ENCODE data around the gene OR2L3. TPM values are rescaled to one million over a fixed set of nuclear protein-coding genes. Genes with fewer than 3 reads are reported as not detected.

OR2L3 gene
- total RNA-seq, 1 experiment from 2014 or later = not detected

DNA sequence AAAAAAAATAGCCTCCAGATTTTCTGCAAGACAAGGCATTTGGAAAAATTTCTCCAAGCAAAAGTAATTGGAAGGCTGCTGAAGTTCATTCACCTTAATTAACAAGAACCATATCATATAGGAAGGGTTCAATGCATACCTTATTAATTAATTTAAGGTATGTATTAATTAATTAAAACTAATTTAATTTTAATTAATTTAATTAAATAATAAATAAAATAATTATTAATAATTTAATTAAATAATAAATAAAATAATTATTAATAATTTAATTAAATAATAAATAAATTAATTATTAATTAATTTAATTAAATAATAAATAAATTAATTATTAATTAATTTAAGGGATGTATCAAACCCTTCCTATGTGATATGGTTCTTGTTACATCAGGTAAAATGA is 56.2 kb downstream of the OR2L3 start:
- CTCF ChIA-PET = no interaction called here

GRCh38 chr1:248111157-248111556 is 64.5 kb downstream of the OR2L3 start:
- H3K27me3 ChIP-seq (replicated peaks; ENCODE audit: insufficient read depth, low read depth, low read length, poor library complexity) = no peaks in the 10 kb centered on the region
- POLR2A ChIA-PET (ENCODE audit: low non-redundant PET) = no interaction called here
- no peaks in the 10 kb centered on the region for H3K4me1 ChIP-seq (ENCODE audit: insufficient read depth, low read length, poor library complexity, severe bottlenecking)
- BruUV-seq (replicated peaks) = no TSS peak
- intact Hi-C loops (cut with micrococcal nuclease; ENCODE audit: unreplicated experiment) = no loop called here
- CTCF ChIA-PET = no interaction called here
- no peaks in the 10 kb centered on the region for H3K36me3 ChIP-seq (ENCODE audit: insufficient read depth, low read length, poor library complexity, severe bottlenecking)
- no peak overlapping the region for H3K4me3 ChIP-seq (ENCODE audit: low read depth, low read length, poor library complexity, severe bottlenecking)
- TF ChIP-seq EZH2 (IDR thresholded peaks at IDR 0.05; ENCODE audit: borderline replicate concordance, low read depth, low read length, poor library complexity, severe bottlenecking) = no peak
- TF ChIP-seq, protein P1, sequence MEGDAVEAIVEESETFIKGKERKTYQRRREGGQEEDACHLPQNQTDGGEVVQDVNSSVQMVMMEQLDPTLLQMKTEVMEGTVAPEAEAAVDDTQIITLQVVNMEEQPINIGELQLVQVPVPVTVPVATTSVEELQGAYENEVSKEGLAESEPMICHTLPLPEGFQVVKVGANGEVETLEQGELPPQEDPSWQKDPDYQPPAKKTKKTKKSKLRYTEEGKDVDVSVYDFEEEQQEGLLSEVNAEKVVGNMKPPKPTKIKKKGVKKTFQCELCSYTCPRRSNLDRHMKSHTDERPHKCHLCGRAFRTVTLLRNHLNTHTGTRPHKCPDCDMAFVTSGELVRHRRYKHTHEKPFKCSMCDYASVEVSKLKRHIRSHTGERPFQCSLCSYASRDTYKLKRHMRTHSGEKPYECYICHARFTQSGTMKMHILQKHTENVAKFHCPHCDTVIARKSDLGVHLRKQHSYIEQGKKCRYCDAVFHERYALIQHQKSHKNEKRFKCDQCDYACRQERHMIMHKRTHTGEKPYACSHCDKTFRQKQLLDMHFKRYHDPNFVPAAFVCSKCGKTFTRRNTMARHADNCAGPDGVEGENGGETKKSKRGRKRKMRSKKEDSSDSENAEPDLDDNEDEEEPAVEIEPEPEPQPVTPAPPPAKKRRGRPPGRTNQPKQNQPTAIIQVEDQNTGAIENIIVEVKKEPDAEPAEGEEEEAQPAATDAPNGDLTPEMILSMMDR (conservative IDR thresholded peaks at IDR 0.05; ENCODE audit: low read depth, low read length) = no peak
- H3K9me3 ChIP-seq (ENCODE audit: low read depth, low read length, poor library complexity, severe bottlenecking) = peaks cover 35% of the 10 kb centered on the region
- no peak for DNase-seq (ENCODE audit: low spot score)
- no peak overlapping the region for H3K27ac ChIP-seq (ENCODE audit: low read depth, low read length, poor library complexity, severe bottlenecking)

More for the DNA sequence above, 56.2 kb downstream of the OR2L3 start:
- Histone ChIP-seq H3K4me1 (ENCODE audit: insufficient read depth, low read length, poor library complexity, severe bottlenecking) (no peaks in the 10 kb centered on the region), H3K4me3 (ENCODE audit: low read depth, low read length, poor library complexity, severe bottlenecking) (no peak overlapping the region), H3K27ac (ENCODE audit: low read depth, low read length, poor library complexity, severe bottlenecking) (no peak overlapping the region), H3K27me3 (replicated peaks; ENCODE audit: insufficient read depth, low read depth, low read length, poor library complexity) (no peaks in the 10 kb centered on the region), H3K9me3 (ENCODE audit: low read depth, low read length, poor library complexity, severe bottlenecking) (peaks cover 8% of the 10 kb centered on the region), H3K36me3 (ENCODE audit: insufficient read depth, low read length, poor library complexity, severe bottlenecking) (no peaks in the 10 kb centered on the region)
- no peak for TF ChIP-seq EZH2 (IDR thresholded peaks at IDR 0.05; ENCODE audit: borderline replicate concordance, low read depth, low read length, poor library complexity, severe bottlenecking)
- DNase-seq (ENCODE audit: low spot score) = no peak
- intact Hi-C loops (cut with micrococcal nuclease; ENCODE audit: unreplicated experiment) = no loop called here
- no TSS peak for BruUV-seq (replicated peaks)
- POLR2A ChIA-PET (ENCODE audit: low non-redundant PET) = no interaction called here

Other genes starting within 250 kb of the OR2L3 start
- not detected in 2 replicates for gene OR14A16, start 222.7 kb upstream of the OR2L3 start, total RNA-seq (2021)
- not detected in 2 replicates for gene OR11L1, start 204.9 kb upstream of the OR2L3 start, total RNA-seq (2021)
- not detected in 2 replicates for gene TRIM58, start 189.6 kb upstream of the OR2L3 start, total RNA-seq (2021)
- not detected in 2 replicates for gene OR2W3, start 151.2 kb upstream of the OR2L3 start, total RNA-seq (2021)
- gene OR2T8, start 126.6 kb upstream of the OR2L3 start, total RNA-seq (2021) = not detected in 2 replicates
- not detected in 2 replicates for gene OR2AJ1, start 121.9 kb upstream of the OR2L3 start, total RNA-seq (2021)
- gene OR2L8, start 98.0 kb upstream of the OR2L3 start, total RNA-seq (2021) = not detected in 2 replicates
- gene OR2AK2, start 81.6 kb upstream of the OR2L3 start, total RNA-seq (2021) = not detected in 2 replicates
- gene OR2L5, start 33.2 kb upstream of the OR2L3 start, total RNA-seq (2021) = not detected in 2 replicates
- 0.13 TPM in 1 of 2 replicates, not detected in the other for gene OR2L2, start 16.8 kb upstream of the OR2L3 start, total RNA-seq (2021)
- gene OR2L13, start 48.3 kb downstream of the OR2L3 start, total RNA-seq (2021) = not detected in 2 replicates
- gene OR2M5, start 98.3 kb downstream of the OR2L3 start, total RNA-seq (2021) = not detected in 2 replicates
- gene OR2M2, start 128.0 kb downstream of the OR2L3 start, total RNA-seq (2021) = not detected in 2 replicates
- gene OR2M3, start 150.4 kb downstream of the OR2L3 start, total RNA-seq (2021) = 0.15 and 0.19 TPM in 2 replicates
- 0.11 and 0.13 TPM in 2 replicates for gene OR2M4, start 184.6 kb downstream of the OR2L3 start, total RNA-seq (2021)
- gene OR2T33, start 231.1 kb downstream of the OR2L3 start, total RNA-seq (2021) = not detected in 2 replicates

All from A673 (cell line).